Measurements from ENCODE around the gene BIN1.

The BIN1 gene

GRCh38 chr2:127000937-127001336 is 106.0 kb downstream of the BIN1 start:
- no peak for DNase-seq (ENCODE audit: low read depth, low spot score)

GRCh38 chr2:127000194-127000593 is 106.8 kb downstream of the BIN1 start:
- DNase-seq (ENCODE audit: low read depth, low spot score) = no peak

- no peak for DNase-seq (ENCODE audit: low read depth, low spot score)
Observed at GRCh38 chr2:126999106-126999756, 107.7 kb downstream of the BIN1 start.

- no peak for DNase-seq (ENCODE audit: low read depth, low spot score)
Observed at GRCh38 chr2:126998486-126998885, 108.5 kb downstream of the BIN1 start.

All from iPS DF 19.7 (cell line).